GM10266 (cell line): ENCODE data around the gene CORO7.

Experiments used
- DNase-seq: peaks from one replicate; pipeline ENCODE4 v3.0.0; 2012; ENCODE audit errors: extremely low spot score
- CTCF ChIP-seq: IDR thresholded peaks from 2 replicates; pipeline ENCODE4 v1.5.1; 2012; ENCODE audit warnings: mild to moderate bottlenecking, low read depth; ENCODE audit not compliant: control insufficient read depth, insufficient read depth; ENCODE audit errors: missing control alignments

CORO7 gene

GRCh38 chr16:4437366-4437765 lies 21.0 kb upstream of the CORO7 start:
- no peak for TF ChIP-seq CTCF
- no peak for DNase-seq

- TF ChIP-seq CTCF, result no peak
- DNase-seq, result no peak
These were observed 19.1 kb upstream of the CORO7 start for GRCh38 chr16:4435337-4436067.

DNA sequence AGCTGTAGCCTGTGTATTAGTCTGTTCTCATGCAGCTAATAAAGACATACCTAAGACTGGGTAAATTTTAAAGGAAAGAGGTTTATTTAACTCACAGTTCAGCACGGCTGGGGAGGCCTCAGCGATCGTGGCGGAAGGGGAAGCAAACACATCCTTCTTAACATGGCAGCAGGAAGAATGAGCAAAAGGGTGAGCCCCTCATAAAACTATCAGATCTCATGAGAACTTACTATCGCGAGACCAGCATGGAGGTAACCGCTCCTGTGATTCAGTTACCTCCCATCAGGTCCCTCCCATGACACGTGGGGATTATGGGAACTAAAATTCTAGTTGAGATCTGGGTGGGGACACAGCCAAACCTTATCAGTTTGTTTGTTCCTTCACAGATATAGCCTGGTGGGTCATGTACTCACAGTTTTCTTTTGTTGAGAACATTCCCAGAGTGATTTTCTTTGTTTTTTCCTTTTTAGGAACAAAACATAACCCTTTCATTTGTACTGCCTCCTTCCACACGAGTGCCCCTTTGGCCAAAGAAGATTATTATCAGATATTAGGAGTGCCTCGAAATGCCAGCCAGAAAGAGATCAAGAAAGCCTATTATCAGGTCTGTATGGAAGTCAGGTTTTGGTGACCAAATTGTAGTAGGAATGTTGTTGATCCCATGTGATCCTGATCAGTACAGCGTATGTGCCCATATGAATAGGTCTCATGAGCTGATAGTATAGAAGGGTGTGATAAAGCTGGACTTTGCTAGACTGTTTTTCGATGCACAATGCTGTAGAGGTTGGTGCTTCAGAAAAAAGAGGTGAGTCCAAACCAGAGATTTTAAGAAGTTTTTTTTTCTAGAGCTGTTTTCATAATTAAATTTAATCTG lies 17.8 kb upstream of the CORO7 start:
- no peak for TF ChIP-seq CTCF
- no peak for DNase-seq

DNA sequence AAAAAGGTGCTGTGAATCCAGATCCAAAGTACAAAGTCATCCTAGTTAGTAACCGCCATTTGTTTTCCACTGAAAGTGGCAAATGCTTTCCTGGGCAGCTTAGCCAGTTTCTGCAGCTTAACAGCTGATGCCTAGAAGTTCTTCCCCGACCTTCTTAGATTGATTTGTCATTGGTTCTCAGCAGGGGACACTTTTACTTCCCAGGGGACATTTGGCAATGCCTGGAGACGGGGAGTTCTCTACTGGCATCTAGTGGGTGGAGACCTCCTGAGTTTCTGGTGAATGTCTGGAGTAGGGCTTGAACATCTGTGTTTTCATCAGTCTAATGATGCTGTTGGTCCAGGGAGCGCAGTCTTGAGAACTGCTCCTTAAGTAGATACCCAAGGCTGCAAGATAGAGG lies 16.8 kb upstream of the CORO7 start:
- TF ChIP-seq CTCF, result no peak
- no peak for DNase-seq

- DNase-seq, result no peak
- no peak for TF ChIP-seq CTCF
These were observed 14.6 kb upstream of the CORO7 start for GRCh38 chr16:4431023-4431422.

DNA sequence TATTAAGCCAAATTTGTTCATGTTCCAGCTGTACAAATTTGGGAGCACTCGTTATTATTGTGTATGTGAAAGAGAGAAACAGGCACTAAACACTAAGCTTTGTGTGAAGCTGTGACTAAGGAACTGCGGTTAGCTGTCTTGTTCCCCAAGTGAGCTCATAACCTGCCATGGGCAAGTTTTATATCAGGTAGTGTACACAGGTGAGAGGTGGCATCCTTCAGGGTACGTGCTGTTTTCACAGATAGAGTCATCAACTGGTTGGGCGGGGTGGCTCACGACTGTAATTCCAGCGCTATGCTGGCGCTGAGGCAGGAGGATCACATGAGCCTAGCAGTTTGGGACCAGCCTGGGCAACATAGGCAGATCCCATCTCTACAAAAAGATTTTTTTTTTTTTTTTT lies 12.1 kb upstream of the CORO7 start:
- no peak for DNase-seq
- TF ChIP-seq CTCF, result no peak
